C1 segment of cervical spinal cord (tissue), 14 donors: ENCODE measurements around the gene EEF1AKMT3.
A peak's percentile ranks its signal among the peaks of the same experiment; 100 is the strongest.

Source experiments
- DNase-seq, 14 donors: peaks; one replicate each; lab custom pipeline; 2025; lab: John Stamatoyannopoulos, UW

Gene EEF1AKMT3

DNA sequence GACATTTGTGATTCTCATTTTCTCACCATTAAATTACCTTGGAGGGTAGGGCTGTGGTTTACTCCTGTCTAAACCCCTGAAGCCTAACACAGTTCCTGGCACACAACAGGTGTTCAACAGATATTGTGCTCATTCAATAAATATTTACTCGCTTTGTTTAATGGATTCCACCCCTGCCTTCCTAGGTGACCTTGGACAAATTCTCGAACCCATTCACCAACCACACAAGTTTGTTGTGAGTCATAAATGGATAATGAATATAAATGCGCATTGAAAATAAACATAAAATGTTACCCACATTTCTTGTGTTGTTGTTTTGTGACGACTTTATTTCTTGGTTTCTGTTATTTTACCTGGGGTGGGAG is 9.8 kb downstream of the EEF1AKMT3 start:
- DNase-seq, result no peak

DNA sequence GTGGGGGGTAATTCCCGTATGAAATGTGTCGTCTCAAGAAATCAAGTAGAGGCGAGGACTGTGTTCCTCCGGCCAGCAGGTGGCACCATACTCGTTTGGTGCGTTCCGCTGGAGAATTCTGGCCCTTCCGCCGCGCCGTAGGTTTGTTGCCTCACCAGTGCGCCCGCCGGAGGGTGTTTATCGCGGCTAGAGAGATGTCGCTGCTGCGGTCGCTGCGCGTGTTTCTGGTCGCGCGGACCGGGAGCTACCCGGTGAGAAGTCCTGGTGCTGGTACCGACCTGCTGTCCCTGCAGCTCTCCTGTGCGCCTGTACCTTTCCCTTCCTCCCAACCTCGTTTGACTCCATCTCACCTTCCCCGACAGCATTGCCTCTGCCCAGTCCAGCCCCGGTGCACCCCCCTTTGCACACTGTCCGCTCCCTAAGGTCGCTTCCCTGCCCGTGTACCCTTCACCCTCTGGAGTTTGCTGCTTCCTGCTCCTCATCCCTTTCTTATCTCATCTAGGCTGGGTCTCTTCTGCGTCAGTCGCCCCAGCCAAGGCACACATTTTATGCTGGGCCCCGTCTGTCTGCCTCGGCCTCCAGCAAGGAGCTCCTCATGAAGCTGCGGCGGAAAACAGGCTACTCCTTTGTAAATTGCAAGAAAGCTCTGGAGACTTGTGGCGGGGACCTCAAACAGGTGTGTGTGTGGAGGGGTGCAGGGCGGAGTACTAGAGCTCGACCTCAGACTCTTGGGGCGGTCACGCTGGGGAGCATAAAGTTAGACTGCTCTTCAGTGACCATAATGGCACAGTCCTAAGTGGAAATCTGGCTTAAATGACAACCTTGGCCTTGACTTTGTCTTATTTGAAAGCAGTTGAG is 10.4 kb downstream of the EEF1AKMT3 start, which contains the start of gene TSFM:
Gene TSFM, plus strand, starts transcription at position 180 of the 858 bp plus-strand sequence. Its CDS starts 15 bp downstream, at position 195.
- DNase-seq, result peak; percentile 74 to 95 (median 89)

DNA sequence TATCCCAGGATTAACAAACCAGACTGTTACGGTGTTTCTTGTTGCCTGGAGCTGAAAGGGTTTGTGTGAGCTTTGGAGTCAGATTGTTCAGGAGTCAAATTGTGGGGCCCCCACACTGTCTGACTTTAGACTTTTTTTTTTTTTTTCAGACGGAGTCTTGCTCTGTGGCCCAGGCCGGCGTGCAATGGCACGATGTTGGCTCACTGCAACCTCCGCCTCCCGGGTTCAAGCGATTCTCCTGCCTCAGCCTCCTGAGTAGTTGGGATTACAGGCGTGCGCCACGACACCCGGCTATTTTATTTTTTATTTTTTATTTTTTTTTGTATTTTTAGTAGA is 11.0 kb downstream of the EEF1AKMT3 start:
- no peak for DNase-seq

- DNase-seq, result no peak
These were observed 11.4 kb downstream of the EEF1AKMT3 start for GRCh38 chr12:57783861-57784260.

- DNase-seq, result no peak
These were observed 21.5 kb downstream of the EEF1AKMT3 start for GRCh38 chr12:57793920-57794319.

- DNase-seq, result no peak
These were observed 22.9 kb downstream of the EEF1AKMT3 start for GRCh38 chr12:57795354-57795753.

- DNase-seq, result no peak
These were observed 24.6 kb downstream of the EEF1AKMT3 start for GRCh38 chr12:57796996-57797395.

- no peak for DNase-seq
These were observed 25.5 kb downstream of the EEF1AKMT3 start for GRCh38 chr12:57797933-57798332.

GRCh38 chr12:57800965-57801364 is 28.6 kb downstream of the EEF1AKMT3 start:
- no peak for DNase-seq

- DNase-seq, result no peak
These were observed 30.2 kb downstream of the EEF1AKMT3 start for GRCh38 chr12:57802607-57803006.

- DNase-seq, result peak in 4 of 14 donors; percentile 1 to 61 (median 14)
These were observed 31.0 kb downstream of the EEF1AKMT3 start for GRCh38 chr12:57803319-57803893.

DNA sequence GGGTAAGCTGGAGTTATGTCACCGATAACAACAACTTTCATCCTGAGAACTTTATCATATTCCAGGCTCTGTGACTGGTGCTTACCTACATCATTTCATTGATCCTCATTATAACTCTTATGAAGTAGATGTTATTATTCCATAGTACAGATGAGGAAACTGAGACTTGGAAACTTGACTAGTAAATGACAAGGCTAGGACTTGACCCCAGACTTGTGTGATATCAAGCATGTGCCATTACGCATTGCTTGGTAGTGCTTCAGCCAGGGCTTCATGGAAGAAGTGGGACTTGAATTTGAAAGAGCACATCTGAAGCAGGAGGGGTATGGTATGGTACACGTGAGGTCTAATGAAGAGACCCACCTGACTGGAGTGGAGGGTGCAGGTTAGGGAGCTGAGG is 34.3 kb downstream of the EEF1AKMT3 start:
- DNase-seq, result no peak

GRCh38 chr12:57807285-57807684 is 34.9 kb downstream of the EEF1AKMT3 start:
- no peak for DNase-seq

GRCh38 chr12:57808351-57808750 is 35.9 kb downstream of the EEF1AKMT3 start:
- no peak for DNase-seq

- DNase-seq, result no peak
These were observed 37.0 kb downstream of the EEF1AKMT3 start for GRCh38 chr12:57809425-57809824.

DNA sequence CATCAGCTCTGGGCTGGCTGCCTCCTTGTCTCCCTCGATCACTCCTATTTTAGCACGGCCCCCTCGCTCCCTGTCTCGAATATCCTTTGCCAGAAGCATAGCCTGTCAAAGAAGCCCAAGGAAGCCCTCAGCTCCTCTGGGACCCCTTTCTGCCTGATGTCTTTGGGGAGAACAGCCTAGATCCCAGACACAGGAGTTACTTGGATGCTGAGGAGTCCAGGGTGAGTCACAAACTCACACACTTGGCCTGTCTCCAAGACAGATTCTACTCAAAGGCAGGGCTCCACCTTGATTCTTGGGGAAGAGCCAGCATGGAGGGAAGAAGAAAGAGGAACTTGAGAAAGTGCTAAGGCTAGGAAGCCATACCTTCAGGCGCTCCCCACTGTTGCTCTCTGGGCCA is 38.0 kb downstream of the EEF1AKMT3 start:
- DNase-seq, result no peak

DNA sequence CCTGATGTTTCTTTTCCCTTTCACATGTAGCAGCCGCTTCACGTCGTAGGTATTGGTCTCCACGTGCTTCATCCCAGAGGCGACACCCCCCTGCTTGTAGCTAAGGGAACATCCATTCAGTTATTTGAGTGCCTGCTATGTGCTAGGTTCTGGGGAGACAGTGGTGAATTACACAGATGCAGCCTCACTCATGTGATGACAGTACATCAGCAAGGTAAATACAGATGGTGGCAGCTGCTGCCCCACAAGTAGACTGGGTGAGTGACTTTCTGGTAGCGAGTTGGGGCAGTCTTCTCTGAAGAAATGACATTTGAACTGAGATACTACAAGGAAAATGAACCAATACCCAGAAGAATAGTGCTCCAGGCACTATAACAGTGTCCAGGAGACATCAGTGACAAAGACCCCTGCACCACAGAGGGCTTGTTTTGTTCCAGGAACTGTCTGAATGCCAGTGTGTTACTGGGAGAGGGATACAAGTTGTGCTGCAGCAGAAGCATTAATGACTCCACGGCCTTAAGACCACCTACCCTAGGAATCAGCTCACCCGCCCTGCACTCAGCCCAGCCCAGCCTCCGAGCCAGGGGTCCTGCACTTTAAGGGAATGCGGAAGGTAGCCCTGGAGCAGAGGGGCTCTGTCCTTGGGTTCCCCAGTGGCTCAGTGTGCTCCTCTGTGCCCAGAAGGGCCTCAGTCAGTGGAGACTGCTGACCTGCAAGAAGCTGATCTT is 38.8 kb downstream of the EEF1AKMT3 start:
- no peak for DNase-seq

DNA sequence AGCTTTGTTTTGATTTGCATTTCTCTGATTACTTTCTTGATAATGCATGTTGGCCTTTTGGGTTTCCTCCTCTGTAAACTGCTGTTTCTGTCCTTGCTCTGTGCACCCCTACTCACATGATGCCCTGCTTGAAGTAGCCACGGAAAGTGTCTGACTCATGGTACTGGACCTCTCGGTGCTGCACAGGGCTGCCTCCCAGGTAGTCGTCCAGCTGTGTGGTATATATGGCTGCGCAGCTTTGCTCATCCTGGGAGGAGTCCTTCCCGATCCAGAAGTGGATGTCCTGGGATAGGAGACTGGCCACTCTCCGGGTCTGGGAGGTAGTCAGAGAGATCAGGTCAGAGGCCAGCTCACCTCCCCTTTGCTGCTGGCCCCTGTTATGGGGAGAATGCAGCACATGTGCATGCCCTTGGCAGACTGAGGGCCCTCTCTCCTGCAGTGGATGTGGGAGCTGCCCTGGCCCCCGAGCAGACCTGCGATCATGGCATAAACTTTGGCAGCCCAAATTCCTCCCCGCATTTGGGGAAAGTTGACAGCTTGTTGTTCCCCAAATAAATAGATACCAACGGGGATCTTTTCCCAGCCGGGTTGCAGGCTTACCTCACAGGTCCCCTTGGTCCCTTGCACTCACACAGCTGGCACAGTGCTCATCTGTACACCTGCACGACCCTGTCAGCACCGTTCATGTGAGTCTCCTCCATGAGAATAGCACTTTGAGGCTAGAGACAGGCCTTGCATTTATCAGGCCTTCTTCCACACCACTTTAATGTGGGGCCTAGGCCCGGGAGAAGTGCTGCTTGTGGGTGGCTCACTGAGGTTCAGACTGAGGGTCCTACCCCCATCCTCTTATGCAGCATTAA is 40.9 kb downstream of the EEF1AKMT3 start:
- DNase-seq, result no peak

DNA sequence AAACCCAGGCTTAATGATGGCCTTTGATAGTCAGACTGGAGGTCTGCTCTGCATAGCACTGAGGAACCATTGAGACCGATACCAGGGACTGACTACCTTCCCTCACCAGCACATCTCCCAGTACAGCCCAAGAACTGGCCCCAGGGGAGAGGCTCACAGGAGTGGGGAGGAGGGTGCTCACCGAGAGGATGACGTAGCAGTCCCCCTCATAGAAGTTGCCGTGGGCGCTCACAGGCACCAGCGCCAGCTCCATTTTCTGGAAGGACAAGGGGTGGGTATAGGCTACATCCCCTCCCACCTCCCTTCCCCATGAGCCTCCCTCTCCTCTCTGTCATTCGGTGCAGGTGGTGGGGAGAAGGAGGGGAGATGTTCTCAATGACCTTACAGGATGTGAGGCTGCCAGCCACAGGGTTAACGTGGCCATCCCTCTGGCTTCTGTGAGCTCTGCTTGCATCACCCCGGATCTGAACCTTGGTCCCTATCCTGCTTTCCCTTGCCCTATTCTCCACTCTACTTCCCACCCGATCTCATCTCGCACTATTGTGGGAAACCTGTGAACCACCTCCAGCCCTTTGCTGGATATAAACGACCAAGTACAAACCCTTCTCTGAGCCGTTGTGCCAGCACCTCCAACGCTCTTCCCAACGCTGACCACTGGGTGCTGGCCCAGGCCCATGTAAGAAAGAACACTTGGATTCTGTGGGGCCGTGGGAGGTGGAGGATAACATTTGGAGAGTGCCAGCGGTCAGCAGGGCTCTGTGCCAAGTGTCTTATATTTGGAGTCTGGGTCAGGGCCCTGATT is 41.8 kb downstream of the EEF1AKMT3 start:
- DNase-seq, result no peak

DNA sequence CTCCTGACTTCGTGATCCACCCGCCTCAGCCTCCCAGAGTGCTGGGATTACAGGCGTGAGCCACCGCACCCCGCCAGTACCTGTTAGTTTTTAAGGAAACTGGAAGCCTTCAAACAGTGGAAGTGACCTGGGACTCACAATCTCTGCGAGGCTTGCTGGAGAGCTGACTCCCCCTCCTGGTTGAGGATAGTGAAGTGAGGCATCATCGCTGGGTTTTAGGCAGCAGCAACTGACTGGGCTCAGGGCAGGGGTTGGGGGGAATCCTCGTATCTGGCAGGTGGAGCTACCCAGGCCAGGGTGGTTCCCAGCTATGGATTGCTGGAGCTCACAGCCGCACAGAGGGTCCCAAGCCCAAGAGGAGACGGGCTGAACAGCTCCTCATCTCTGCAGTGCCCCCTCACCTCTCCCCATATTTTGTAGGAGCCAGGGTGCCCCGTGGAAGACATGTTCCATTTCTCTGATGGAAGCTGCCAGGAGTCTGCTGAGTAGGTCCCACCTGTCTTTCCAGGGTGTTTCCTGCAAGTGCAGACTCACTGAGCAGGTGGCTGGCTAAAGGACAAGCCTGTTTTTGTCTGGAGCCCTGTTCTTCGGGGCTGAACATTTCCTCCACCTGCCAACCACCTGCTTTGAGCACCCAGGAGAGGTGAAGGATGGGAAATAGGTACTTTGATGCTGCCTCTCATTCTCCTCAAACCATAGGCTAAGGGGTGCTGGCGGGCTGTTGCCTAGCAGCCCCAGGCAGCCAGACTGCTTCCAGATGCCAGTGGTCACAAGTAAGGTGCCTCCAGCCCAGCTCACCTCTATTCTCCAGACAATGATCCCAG is 43.0 kb downstream of the EEF1AKMT3 start:
- peak in 1 of 14 donors; percentile 46 for DNase-seq
